ENCODE results near the gene DEDD.

Gene DEDD

GRCh38 chr1:161090617-161091016 is 41.9 kb downstream of the DEDD start:
- DNase-seq: no peak

GRCh38 chr1:161089938-161090337 is 42.5 kb downstream of the DEDD start:
- no peak for DNase-seq

GRCh38 chr1:161089251-161089924 is 43.1 kb downstream of the DEDD start, which contains the start of gene NECTIN4:
NECTIN4 (minus strand) TSS chr1:161089558; CDS start chr1:161089296, 262 bp downstream.
- DNase-seq: no peak

GRCh38 chr1:161088587-161089110 is 43.8 kb downstream of the DEDD start:
- DNase-seq: no peak

- no peak for DNase-seq
Observed at GRCh38 chr1:161086457-161086856, 46.0 kb downstream of the DEDD start.

GRCh38 chr1:161085165-161085564 is 47.3 kb downstream of the DEDD start:
- DNase-seq: no peak

- DNase-seq: no peak
Observed at GRCh38 chr1:161084597-161084988, 47.9 kb downstream of the DEDD start.

- DNase-seq: no peak
Observed at GRCh38 chr1:161083748-161084596, 48.5 kb downstream of the DEDD start.

- DNase-seq: no peak
Observed at GRCh38 chr1:161082996-161083747, 49.3 kb downstream of the DEDD start.

GRCh38 chr1:161082483-161082882 is 50.0 kb downstream of the DEDD start:
- DNase-seq: no peak

GRCh38 chr1:161081519-161081918 is 50.9 kb downstream of the DEDD start:
- no peak for DNase-seq

GRCh38 chr1:161080441-161081405 is 51.7 kb downstream of the DEDD start:
- DNase-seq: no peak

GRCh38 chr1:161079436-161080110 is 52.9 kb downstream of the DEDD start:
- no peak for DNase-seq

- no peak for DNase-seq
Observed at GRCh38 chr1:161077426-161077825, 55.0 kb downstream of the DEDD start.

GRCh38 chr1:161076410-161076809 is 56.1 kb downstream of the DEDD start:
- no peak for DNase-seq

GRCh38 chr1:161074676-161075368 is 57.6 kb downstream of the DEDD start:
- no peak for DNase-seq

- no peak for DNase-seq
Observed at GRCh38 chr1:161073474-161074121, 58.9 kb downstream of the DEDD start.

GRCh38 chr1:161072751-161073449 is 59.6 kb downstream of the DEDD start:
- no peak for DNase-seq

- no peak for DNase-seq
Observed at GRCh38 chr1:161071886-161072371, 60.5 kb downstream of the DEDD start.

All from SHP77 treated with DMSO at 0.1 percent for 48 hours (cell line).